GM12865 (cell line): Measurements from ENCODE around the gene PER2.

Experiments
- DNase-seq: peaks from one replicate; pipeline ENCODE4 v3.0.0; 2010; ENCODE audit warnings: low read depth
- H3K4me3 ChIP-seq: 2 replicates; pipeline ENCODE4 v1.5.1; 2011; ENCODE audit warnings: mild to moderate bottlenecking, low read depth, low read length, control low read depth
- TF ChIP-seq, protein P1 (sequence below): IDR thresholded peaks from 2 replicates; pipeline ENCODE4 v1.5.1; 2011; ENCODE audit warnings: low read length, control low read depth, low read depth, inconsistent platforms; ENCODE audit not compliant: insufficient read depth; ENCODE audit errors: missing control alignments

PER2 gene

DNA sequence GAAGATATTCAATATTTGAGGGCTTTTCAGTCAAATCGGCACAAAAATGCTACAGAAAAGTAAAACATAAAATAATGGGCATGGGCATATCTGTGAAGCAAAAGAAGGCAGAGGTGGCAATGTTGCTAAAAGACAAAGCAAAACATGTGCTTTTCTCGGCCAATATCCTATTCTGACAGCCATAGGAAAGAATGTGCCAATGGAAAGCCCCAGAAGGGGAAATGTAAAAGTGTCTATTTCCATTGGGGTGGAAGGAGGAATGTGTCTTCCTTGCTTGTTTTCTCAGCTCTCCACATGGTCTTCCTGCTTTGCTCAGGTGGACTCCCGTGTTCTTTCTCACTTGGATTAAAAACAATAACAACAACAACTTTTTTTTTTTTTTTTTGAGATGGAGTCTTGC is 13.7 kb upstream of the PER2 start:
- TF ChIP-seq, protein P1, sequence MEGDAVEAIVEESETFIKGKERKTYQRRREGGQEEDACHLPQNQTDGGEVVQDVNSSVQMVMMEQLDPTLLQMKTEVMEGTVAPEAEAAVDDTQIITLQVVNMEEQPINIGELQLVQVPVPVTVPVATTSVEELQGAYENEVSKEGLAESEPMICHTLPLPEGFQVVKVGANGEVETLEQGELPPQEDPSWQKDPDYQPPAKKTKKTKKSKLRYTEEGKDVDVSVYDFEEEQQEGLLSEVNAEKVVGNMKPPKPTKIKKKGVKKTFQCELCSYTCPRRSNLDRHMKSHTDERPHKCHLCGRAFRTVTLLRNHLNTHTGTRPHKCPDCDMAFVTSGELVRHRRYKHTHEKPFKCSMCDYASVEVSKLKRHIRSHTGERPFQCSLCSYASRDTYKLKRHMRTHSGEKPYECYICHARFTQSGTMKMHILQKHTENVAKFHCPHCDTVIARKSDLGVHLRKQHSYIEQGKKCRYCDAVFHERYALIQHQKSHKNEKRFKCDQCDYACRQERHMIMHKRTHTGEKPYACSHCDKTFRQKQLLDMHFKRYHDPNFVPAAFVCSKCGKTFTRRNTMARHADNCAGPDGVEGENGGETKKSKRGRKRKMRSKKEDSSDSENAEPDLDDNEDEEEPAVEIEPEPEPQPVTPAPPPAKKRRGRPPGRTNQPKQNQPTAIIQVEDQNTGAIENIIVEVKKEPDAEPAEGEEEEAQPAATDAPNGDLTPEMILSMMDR, result no peak
- no peak overlapping the region for H3K4me3 ChIP-seq
- DNase-seq, result no peak

DNA sequence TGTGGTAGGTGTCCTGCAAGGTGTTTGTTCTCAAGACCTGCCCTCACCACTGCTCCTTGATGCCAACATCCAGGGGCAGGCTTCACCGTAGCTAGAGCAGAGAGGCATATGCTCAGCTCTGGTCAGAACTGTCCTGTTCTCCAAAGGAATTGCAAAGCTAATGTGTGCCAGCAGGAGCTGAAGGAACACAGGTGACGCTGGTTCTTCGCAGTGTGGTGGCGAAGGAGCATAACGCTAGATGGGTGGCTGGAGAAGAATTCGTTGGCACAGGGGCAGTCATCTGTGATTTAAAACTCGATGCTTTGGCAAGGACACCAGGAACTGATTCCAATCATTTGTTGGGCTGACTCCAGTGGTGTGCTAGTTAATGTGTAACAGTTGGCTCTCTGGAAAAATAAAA is 11.4 kb upstream of the PER2 start:
- no peak overlapping the region for H3K4me3 ChIP-seq
- DNase-seq, result no peak
- TF ChIP-seq, protein P1, result no peak

DNA sequence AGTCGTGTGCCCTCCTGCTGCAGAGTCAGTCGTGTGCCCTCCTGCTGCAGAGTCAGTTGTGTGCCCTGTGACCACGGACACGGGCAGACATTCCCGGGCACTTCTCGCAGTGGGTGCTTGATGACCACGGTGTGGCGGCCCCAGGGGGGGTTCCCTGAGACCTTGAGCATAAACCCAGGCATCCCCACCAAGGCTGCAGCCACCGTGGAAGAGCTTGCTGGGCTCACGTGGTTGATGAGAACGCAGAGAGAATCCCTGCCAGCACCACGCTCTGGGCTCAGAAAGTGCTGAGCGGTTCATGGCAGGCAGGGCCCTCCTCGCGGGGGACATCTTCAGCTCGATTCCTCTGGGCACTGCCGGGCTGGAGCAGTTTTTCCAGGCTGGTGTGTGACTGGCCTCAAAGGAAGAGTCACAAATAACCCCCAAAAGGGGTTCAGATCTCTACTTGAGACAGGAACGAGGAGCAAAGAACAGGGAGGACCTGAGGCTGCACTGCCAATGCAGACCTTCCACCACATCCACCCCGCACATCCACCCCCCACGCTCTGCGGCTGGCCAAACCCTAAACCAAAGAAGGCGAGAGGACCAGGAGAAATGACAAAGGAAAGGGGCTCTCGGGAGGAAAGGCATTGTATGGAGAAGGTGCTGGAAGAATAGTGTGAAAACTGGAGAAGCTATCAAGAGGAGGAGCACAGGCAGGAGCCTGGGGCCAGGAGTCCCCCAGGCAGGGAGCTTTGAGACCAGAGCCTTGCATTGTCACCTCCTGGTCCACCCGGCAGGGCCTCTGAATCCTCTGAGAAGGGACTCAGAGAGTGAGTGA is 8.4 kb upstream of the PER2 start:
- no peak for DNase-seq
- no peak overlapping the region for H3K4me3 ChIP-seq
- TF ChIP-seq, protein P1, result no peak

DNA sequence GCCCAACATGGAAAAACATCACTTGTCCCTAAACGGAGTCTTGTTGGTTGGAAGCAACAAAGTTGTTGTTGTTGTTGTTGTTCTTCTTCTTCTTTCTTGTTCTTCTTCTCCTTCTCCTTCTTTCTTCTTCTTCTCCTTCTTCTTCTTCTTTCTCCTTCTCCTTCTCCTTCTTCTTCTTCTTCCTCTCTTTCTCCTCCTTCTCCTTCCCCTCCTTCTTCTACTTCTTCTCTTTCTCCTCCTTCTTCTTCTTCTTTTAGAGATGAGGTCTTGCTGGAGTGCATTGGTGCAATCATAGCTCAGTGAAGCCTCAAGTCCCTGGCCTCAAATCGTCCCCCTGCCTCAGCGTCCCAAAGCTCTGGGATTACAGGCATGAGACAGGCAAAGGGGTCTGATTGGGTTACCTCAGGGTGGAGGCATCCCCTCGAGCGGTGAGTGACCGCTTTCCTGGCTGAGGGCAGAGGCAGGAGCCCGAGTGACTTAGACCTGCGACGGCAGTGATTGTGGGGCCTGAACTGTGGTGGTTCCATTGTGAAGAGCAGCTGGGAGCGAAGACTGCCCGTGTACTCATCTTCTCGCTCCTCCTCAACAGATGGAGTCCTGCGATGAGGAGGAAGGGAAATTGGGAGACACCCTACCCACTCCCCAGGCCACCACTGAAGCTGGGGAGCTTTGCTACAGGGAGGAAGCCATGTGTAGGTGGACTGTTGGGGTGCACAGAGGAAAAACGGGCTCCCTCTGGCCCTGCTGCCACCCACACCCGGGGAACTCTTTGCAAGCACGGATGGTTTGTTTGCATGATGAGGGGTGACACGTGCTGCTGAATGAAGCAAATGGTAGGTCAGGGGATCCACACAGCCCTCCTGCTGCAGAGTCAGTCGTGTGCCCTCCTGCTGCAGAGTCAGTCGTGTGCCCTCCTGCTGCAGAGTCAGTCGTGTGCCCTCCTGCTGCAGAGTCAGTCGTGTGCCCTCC is 7.0 kb upstream of the PER2 start:
- no peak for DNase-seq
- H3K4me3 ChIP-seq, result no peak overlapping the region
- TF ChIP-seq, protein P1, result no peak

DNA sequence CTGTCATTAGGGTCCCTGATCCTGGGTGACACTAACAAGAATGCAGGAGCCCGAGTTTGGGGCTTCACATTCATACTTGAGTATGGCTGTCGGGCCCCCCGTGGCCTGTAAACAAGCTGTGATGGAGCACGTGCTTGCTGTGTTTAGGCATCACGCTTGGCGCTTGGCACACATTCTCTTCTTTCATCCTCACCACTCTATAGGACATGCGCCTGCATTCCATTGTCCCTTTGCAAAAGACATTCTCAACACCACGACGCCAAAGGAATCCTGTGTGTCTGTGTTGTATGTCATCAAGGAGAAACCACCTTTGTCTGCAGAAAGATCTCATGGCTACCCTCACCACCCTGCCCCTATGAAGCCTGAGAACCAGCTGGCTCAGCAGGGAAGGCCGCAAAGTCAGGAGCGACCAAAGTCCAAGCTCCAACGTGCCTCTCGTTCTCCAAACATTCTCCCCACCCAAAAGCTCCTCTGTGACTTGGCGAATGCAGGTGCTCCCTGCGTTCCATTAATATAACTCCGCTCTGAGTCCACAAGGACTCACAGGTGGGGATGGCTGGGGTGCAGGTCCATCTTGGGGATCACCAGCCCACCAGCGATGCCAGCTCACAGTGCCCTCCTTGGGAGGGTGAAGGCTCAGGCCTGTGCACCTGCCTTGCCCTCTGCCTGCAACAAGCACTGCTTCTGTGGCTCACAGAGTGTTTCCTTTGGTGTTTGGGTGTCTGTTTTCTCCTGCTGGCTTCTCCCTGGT is 6.2 kb upstream of the PER2 start:
- DNase-seq, result no peak
- H3K4me3 ChIP-seq, result no peak overlapping the region
- TF ChIP-seq, protein P1, result no peak

DNA sequence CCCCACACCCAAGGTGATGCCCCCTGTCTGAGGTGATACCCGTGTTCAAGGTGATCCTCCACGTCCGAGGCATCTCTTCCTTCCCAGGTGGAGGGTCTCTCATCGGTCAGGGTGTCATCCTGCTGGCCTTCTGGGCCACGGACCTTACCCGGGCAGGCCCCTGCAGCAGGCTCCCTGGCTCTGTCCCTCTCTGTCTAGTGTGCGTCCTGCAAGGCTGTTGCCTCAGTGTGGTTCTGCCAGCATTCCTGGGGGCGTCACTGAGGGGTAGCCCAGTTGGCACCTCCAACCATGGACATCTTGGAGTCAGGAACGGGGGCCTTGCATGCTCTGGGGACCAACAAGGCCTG is 5.6 kb upstream of the PER2 start:
- DNase-seq, result no peak
- TF ChIP-seq, protein P1, result no peak

More for the DNA sequence above, 5.6 kb upstream of the PER2 start:
- H3K4me3 ChIP-seq, result no peak overlapping the region
